ENCODE data around the gene SDCCAG8.

The SDCCAG8 gene

GRCh38 chr1:243493156-243494129, 237.6 kb downstream of the SDCCAG8 start:
- no peak for DNase-seq

GRCh38 chr1:243494741-243495431, 239.0 kb downstream of the SDCCAG8 start:
- no peak for DNase-seq

- no peak for DNase-seq
Measured at GRCh38 chr1:243495442-243496186, 239.8 kb downstream of the SDCCAG8 start.

- peak; percentile 14 for DNase-seq
Measured at GRCh38 chr1:243496187-243496646, 240.4 kb downstream of the SDCCAG8 start.

- DNase-seq, result no peak
Measured at GRCh38 chr1:243496806-243497205, 241.0 kb downstream of the SDCCAG8 start.

GRCh38 chr1:243497939-243498681, 242.3 kb downstream of the SDCCAG8 start:
- no peak for DNase-seq

GRCh38 chr1:243499248-243499647, 243.4 kb downstream of the SDCCAG8 start:
- no peak for DNase-seq

GRCh38 chr1:243499711-243500110, 243.9 kb downstream of the SDCCAG8 start:
- no peak for DNase-seq

- no peak for DNase-seq
Measured at GRCh38 chr1:243500512-243500911, 244.7 kb downstream of the SDCCAG8 start.

- no peak for DNase-seq
Measured at GRCh38 chr1:243501002-243501401, 245.2 kb downstream of the SDCCAG8 start.

GRCh38 chr1:243503155-243503554, 247.3 kb downstream of the SDCCAG8 start:
- no peak for DNase-seq

- no peak for DNase-seq
Measured at GRCh38 chr1:243505986-243506689, 250.3 kb downstream of the SDCCAG8 start.

GRCh38 chr1:243507001-243507671, 251.3 kb downstream of the SDCCAG8 start:
- DNase-seq, result no peak

- DNase-seq, result no peak
Measured at GRCh38 chr1:243507672-243508302, 251.9 kb downstream of the SDCCAG8 start.

GRCh38 chr1:243508303-243508713, 252.5 kb downstream of the SDCCAG8 start:
- no peak for DNase-seq

- DNase-seq, result no peak
Measured at GRCh38 chr1:243508943-243509342, 253.1 kb downstream of the SDCCAG8 start.

GRCh38 chr1:243510928-243511327, 255.1 kb downstream of the SDCCAG8 start:
- DNase-seq, result no peak

GRCh38 chr1:243513726-243514491, 258.1 kb downstream of the SDCCAG8 start:
- no peak for DNase-seq

GRCh38 chr1:243514927-243515326, 259.1 kb downstream of the SDCCAG8 start:
- DNase-seq, result no peak

- no peak for DNase-seq
Measured at GRCh38 chr1:243520831-243521230, 265.0 kb downstream of the SDCCAG8 start.

Data from NCI-H2029 treated with DMSO at 0.1 percent for 48 hours (cell line).